Stimulated activated CD4-positive, alpha-beta T cell treated with anti-CD3 and anti-CD28 coated beads, Interleukin-15, amount 100 ng/mL, for 48 hours (primary cell): ENCODE data around the gene GSG1L.

ENCODE experiments used
- DNase-seq, 2 donors: peaks; one replicate each; pipeline ENCODE4 v3.0.0-alpha.2; 2020; ENCODE audit warnings: low read depth in 2 of 2

GSG1L gene

GRCh38 chr16:27774779-27775178, 288.7 kb downstream of the GSG1L start:
- no peak for DNase-seq

DNA sequence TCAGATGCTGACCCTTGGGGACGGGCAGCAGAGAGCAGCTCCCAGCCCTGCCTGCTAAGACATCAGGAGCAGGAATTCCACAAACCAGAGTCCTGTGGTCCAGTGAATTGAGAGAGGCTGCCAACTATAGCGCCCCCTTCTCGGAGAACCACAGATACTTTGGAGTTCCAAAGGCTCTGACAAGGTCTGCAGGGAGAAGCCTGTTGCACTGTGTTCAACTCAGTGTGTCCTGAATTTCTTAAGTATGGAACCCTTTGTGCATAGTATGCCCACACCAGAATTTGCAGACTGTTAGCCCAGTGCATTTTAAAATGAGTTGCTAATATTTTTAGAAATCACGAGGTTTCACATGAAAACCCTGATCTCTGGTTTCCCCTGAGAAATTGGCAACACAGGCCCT, 290.2 kb downstream of the GSG1L start:
- no peak for DNase-seq

- no peak for DNase-seq
Observed at GRCh38 chr16:27772093-27772825, 291.3 kb downstream of the GSG1L start.

- DNase-seq = no peak
Observed at GRCh38 chr16:27771201-27771910, 292.2 kb downstream of the GSG1L start.

DNA sequence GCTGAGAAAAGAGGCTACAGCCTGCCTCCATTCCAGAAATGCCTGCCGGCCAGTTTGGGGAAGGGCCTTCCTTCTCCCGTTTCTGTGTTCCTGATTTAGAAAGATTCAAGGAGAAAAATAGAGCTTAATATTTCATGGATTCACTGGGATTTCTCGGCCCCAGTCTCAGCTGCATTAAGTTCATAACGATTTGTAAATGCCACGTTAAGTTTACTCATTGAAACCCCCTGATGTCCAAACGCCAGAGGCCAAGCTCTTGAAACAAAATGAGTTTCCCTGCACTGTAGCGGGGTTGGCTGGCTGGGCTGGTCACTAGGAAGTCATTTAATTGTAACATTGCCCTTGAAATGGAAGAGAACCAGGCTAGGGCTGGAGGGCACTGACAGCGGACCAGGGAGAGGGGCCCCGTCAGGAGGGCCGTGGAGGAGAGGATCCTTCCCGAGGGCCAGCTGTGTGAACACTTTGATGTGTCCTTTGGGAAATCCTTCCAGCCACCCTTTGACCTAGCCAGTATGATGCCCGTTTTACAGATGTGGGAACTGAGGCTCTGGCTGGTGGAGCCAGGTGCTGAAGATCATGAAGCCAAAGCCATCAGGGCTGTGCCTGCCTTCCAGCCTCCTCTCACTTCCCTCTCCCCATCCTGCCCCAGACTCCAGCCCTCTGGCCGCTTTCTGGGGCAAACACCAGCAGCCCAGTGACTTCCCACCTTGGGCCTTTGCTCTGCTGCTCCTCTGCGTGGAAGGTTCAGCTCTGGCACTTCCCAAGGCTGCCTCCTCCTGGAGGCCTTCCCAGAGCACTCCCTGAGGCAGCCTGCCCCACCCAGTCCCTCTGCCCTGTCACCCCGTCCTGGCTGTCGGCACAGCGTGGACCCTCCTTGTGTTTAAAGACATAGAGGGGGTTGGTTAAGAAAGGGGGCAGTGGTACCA, 293.0 kb downstream of the GSG1L start:
- DNase-seq = no peak

- DNase-seq = no peak
Observed at GRCh38 chr16:27769561-27770255, 293.8 kb downstream of the GSG1L start.

GRCh38 chr16:27768651-27769272, 294.8 kb downstream of the GSG1L start:
- DNase-seq = no peak

- no peak for DNase-seq
Observed at GRCh38 chr16:27767971-27768591, 295.4 kb downstream of the GSG1L start.

GRCh38 chr16:27767081-27767480, 296.4 kb downstream of the GSG1L start:
- no peak for DNase-seq

GRCh38 chr16:27766236-27766925, 297.1 kb downstream of the GSG1L start:
- no peak for DNase-seq

DNA sequence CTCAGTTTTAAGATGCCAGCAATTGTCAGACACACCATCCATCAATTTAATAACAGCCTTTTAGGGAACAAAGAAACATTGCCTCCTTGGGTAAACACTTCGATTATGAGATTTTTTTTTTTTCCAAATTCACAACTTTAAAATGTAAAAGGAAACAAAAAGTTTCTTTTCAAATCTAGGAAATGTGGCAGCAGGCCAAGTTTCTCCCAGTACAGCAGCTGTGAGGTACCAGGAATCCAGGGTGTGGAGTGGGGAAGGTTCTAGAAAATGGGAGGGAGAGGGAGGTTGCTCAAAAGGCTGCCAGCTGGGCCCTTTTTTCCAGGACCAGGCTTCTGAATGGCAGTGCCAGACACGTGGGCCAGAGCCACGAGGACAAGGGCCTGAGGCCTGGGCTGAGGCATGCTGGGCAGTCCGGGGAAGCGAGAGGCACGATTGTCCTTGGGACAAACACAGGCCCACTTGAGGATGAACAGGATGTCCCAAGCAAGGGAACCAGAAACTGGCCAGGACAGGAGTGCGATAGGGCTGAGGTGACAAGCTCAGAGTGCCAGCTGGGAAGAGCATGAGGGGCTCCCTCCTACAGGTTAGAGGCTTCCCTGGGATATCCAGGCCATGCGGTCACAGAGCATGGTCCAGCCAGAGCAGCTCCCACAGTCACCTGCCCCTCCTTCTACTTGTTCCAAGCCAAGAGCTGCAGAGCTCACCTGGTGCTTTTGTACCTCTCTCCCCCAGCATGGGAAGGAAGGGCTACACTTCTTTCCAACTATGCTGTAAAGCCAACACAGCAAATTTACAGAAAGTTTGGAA, 298.4 kb downstream of the GSG1L start:
- no peak for DNase-seq

DNA sequence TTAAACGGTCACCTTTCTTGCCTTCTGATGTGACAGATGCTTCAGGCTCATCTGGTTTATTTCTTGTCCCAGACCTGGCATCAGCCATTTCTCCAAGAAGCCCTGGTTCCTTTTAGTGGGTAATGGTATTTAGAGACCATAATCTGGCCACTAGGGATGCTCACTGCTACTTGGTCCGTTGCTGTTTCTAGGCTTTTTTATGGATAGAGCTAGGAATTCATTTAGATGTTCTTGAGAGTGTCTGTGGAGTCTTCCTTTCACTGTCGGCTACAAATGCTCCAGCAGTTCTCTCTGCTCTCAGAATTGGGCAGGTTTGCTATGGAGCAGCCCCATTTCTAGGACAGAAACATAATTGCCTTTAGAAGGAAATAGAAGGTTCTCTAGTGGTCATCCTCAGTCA, 299.1 kb downstream of the GSG1L start:
- no peak for DNase-seq

DNA sequence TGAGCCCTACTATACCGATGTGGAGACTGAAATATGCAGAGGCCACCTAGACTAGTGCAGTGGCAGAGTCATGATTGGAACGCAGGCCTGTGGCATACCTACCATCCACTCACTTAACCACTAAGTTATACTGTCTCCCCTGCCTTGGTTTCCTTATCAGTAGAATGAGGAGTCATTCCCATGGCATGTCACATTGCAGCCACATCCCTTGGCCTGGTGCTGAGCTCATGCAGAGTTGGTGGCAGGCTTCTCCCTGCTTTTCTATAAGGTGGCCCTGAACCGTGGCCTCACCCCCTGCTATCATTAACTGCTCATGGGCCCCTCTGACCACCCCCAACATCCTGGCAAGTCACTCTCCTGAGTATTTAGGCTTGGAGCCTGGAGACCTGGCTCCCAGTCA, 301.1 kb downstream of the GSG1L start:
- no peak for DNase-seq

DNA sequence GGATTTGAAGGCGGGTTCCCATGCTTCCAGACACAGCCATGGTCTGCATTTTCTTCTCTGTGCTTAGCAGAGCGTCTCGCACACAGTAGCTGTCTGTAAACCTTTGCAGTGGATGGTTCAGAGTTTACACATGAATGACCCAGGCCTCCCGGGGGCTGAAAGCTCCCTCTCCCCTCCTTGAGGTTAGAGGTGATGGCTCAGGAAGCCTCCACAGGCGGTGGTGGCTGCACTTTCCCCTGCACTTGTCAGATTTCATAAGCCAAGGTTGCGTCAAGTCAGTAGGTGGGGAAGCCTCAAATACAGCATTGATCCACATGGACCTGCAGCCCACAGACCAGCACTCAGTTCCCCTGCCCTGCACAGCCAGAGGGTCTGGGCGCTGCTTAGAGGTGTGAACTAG, 301.7 kb downstream of the GSG1L start:
- no peak for DNase-seq

DNA sequence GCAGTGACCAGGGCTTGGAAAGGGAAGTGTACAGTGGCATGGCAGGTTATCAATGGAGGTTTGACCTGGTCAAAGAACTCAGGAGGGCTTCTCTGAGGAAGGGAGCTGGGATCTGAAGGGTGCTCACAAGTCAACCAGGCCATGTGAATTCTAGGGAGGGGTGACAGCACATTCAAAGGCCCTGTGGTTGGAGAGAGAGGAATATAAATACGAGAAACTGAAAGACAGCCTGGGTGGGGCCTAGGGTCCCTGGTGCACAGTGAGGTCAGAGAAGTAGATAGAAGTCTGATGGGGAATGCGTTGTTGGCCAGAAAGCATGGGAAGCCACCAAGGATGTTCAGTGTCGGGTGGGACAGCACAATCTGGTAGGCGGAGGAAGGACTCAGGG, 302.7 kb downstream of the GSG1L start:
- DNase-seq = no peak

DNA sequence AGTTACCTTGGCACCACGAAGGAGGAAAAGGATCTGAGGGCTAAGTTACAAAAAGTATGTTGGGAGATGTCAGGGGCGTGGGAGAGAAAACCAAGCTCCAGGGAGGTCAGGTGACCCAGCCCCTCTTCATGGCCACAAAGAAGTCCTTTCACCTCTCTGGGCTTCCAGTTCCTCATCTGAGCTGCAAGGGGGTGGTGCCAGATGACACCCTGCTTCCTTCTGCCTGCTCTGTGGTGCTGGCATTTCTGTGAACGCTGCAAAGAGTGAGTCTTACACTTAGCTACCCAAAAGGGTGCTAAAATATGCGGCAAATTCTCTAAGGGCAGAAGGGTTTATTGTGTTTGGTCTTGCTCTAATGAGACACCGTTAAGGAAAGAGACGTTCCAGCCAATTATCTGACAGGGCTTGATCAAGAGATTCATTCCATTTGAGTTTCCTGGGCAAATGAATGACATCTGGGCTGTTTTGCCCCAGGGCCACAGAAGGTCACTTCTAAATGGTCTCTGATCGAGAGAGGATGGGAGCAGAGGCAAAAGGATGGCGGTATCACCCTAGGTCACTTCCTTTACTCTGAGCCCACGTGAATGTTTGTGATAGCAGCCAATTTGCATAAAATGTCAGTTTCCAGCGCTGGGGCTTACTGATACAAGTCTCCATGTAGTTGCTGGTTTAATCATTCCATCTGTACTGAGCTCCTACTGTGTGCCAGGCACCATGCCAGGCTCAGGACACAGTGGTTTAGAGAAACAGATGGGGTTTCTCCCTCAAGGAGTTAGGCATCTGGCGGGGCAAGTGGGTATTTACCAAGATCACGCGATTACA, 303.3 kb downstream of the GSG1L start:
- DNase-seq = no peak

- no peak for DNase-seq
Observed at GRCh38 chr16:27759301-27759871, 304.1 kb downstream of the GSG1L start.

DNA sequence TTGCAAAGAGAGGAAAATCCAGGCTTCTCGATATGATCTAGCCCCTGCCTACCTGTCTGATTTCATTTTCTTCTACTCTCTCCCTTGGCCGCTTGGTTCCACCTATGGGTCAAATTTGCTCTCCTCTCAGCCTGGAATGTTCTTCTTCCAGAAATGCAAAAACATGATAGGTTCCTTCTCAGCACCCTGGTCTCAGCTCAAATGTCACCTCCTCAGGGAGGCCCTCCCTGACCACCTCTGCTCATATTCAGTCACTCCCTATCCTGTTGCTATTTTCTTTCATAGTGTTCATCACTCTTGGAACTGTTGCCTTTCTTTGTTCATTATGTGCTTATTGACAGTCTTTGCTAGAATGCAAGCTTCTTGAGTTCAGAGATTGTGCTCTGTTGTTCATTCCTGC, 305.0 kb downstream of the GSG1L start:
- no peak for DNase-seq
